GM12878 (cell line): Measurements from ENCODE around the gene GLG1.

Experiments
- CEBPB ChIP-seq, 2 experiments: fragments of 150-350 bp in 1 of 2; IDR thresholded peaks; 2 replicates each; pipeline ENCODE4 v1.6.1; 2012 to 2014; ENCODE audit warnings: low read depth in 2 of 2, low read length in 2 of 2, borderline replicate concordance in 1 of 2, inconsistent platforms in 1 of 2
- CREM ChIP-seq: IDR thresholded peaks from 2 replicates; pipeline ENCODE4 v1.6.1; 2014; ENCODE audit warnings: antibody characterized with exemption, low read depth
- CTCF ChIP-seq, 3 experiments: IDR thresholded peaks in 2 of 3; conservative IDR thresholded peaks in 1 of 3; 2 replicates each; pipeline ENCODE4 v1.5.1; 2011; ENCODE audit warnings: low read depth in 3 of 3, low read length in 3 of 3, mild to moderate bottlenecking in 3 of 3, control low read depth in 2 of 3, moderate library complexity in 2 of 3, inconsistent platforms in 1 of 3, mixed read lengths in 1 of 3; ENCODE audit not compliant: control insufficient read depth in 2 of 3, insufficient read depth in 1 of 3; ENCODE audit errors: extremely low read depth in 1 of 3
- ESRRA ChIP-seq: IDR thresholded peaks from 2 replicates; pipeline ENCODE4 v1.6.1; 2012; ENCODE audit warnings: mild to moderate bottlenecking, low read length, improper control_type of control experiment
- EZH2 ChIP-seq: IDR thresholded peaks from 2 replicates; pipeline ENCODE4 v1.6.1; 2012; ENCODE audit warnings: low read depth, mild to moderate bottlenecking, control low read depth, inconsistent platforms, low read length, borderline replicate concordance; ENCODE audit not compliant: control insufficient read depth
- HCFC1 ChIP-seq: fragments of 150-350 bp; IDR thresholded peaks from 2 replicates; pipeline ENCODE4 v1.6.1; 2014; ENCODE audit warnings: low read length
- JUND ChIP-seq: IDR thresholded peaks from 2 replicates; pipeline ENCODE4 v1.6.1; 2012; ENCODE audit warnings: low read depth, mild to moderate bottlenecking, low read length, improper control_type of control experiment, moderate library complexity
- POLR2A ChIP-seq: IDR thresholded peaks from 2 replicates; pipeline ENCODE4 v1.6.1; 2011; ENCODE audit warnings: low read depth, mild to moderate bottlenecking, low read length
- RCOR1 ChIP-seq: conservative IDR thresholded peaks from 2 replicates; pipeline ENCODE4 v1.6.1; 2012; ENCODE audit warnings: low read depth, low read length, improper control_type of control experiment
- YY1 ChIP-seq: IDR thresholded peaks from 2 replicates; pipeline ENCODE4 v1.6.1; 2011; ENCODE audit warnings: low read depth, mild to moderate bottlenecking, low read length
- ZBTB40 ChIP-seq: fragments of 450-650 bp; IDR thresholded peaks from 2 replicates; pipeline ENCODE4 v1.6.1; 2016; ENCODE audit warnings: mild to moderate bottlenecking, moderate library complexity, borderline replicate concordance

GRCh38 chr16:74580833-74581232 lies 26.1 kb downstream of the GLG1 start:
- TF ChIP-seq HCFC1 (no peak), RCOR1 (no peak), CTCF (IDR thresholded peaks at IDR 0.05 in 2 of 3, conservative IDR thresholded peaks at IDR 0.05 in 1 of 3; ENCODE audit: control insufficient read depth in 2 of 3, extremely low read depth in 1 of 3, insufficient read depth in 1 of 3, low read depth in 3 of 3, low read length in 3 of 3) (no peak), CREM (0 out of 2 replicates have a peak, but pooled peaks have one; percentile 14), YY1 (no peak), ZBTB40 (no peak), ESRRA (no peak), POLR2A (no peak), CEBPB (IDR thresholded peaks at IDR 0.05; ENCODE audit: borderline replicate concordance in 1 of 2, low read depth in 2 of 2, low read length in 2 of 2) (no peak), EZH2 (no peak), JUND (no peak)
